IMR-90 (cell line): ENCODE data around the gene FIBCD1. TPM values are rescaled to one million over a fixed set of nuclear protein-coding genes. Genes with fewer than 3 reads are reported as not detected.

Source experiments
- ATAC-seq: fragments of 200-7000 bp; cut with Tn5 transposase; 2 replicates; pipeline ENCODE4 v1.9.1; 2020; ENCODE audit warnings: low read depth, mild to moderate bottlenecking, moderate library complexity
- BruUV-seq: library from RNA; stranded (reverse); fragments of 400-500 nt; replicated peaks from 2 replicates; lab custom pipeline; 2021; lab: Mats Ljungman, UMichigan
- CTCF ChIA-PET: fragments of 300-600 bp; formaldehyde crosslinking; extraction: SDS; loops from one replicate; lab custom pipeline; 2021; ENCODE audit warnings: antibody characterized with exemption; lab: Yijun Ruan, JAX
- POLR2A ChIA-PET: fragments of 300-600 bp; sonication (Branson Sonifier 250); formaldehyde crosslinking; loops from one replicate; lab custom pipeline; 2022; ENCODE audit warnings: antibody characterized with exemption; ENCODE audit not compliant: unreplicated experiment; lab: Charles Lee
- DNase-seq: peaks from one replicate; pipeline ENCODE4 v3.0.0; 2013
- H2AFZ ChIP-seq: replicated peaks from 2 replicates; pipeline ENCODE3; 2013; ENCODE audit warnings: low read length, mild to moderate bottlenecking; ENCODE audit not compliant: poor library complexity
- H2AK5ac ChIP-seq: 2 replicates; pipeline ENCODE4 v1.6.1; 2013; ENCODE audit warnings: low read depth, low read length, inconsistent platforms
- H2AK9ac ChIP-seq: replicated peaks from 2 replicates; pipeline ENCODE3; 2013; ENCODE audit warnings: mild to moderate bottlenecking, low read depth, low read length, moderate library complexity; ENCODE audit not compliant: poor library complexity
- H2BK120ac ChIP-seq: 2 replicates; pipeline ENCODE4 v1.6.1; 2013; ENCODE audit warnings: low read depth, low read length, inconsistent platforms
- H2BK15ac ChIP-seq: 3 replicates; pipeline ENCODE4 v1.6.1; 2013; ENCODE audit warnings: low read depth, low read length, inconsistent platforms
- H2BK20ac ChIP-seq: 2 replicates; pipeline ENCODE4 v1.6.1; 2013; ENCODE audit warnings: low read depth, mild to moderate bottlenecking, inconsistent platforms, low read length, moderate library complexity
- H2BK5ac ChIP-seq: 2 replicates; pipeline ENCODE4 v1.6.1; 2013; ENCODE audit warnings: mild to moderate bottlenecking, low read depth, low read length, inconsistent platforms; ENCODE audit not compliant: poor library complexity, severe bottlenecking
- H3K14ac ChIP-seq: replicated peaks from 2 replicates; pipeline ENCODE4 v1.6.1; 2013; ENCODE audit warnings: low read depth, low read length, inconsistent platforms
- H3K18ac ChIP-seq: 2 replicates; pipeline ENCODE4 v1.6.1; 2013; ENCODE audit warnings: low read depth, low read length, control low read depth
- H3K23ac ChIP-seq: 2 replicates; pipeline ENCODE4 v1.6.1; 2013; ENCODE audit warnings: low read depth, low read length, inconsistent platforms
- H3K27ac ChIP-seq: 2 replicates; pipeline ENCODE4 v1.5.1; 2013; ENCODE audit warnings: mild to moderate bottlenecking, control low read depth, low read length; ENCODE audit not compliant: insufficient read depth
- H3K27me3 ChIP-seq: 2 replicates; pipeline ENCODE4 v1.6.1; 2013; ENCODE audit warnings: low read length; ENCODE audit not compliant: control insufficient read depth, insufficient read depth
- H3K36me3 ChIP-seq: 2 replicates; pipeline ENCODE4 v1.6.1; 2013; ENCODE audit warnings: low read length, mixed read lengths; ENCODE audit not compliant: control insufficient read depth, insufficient read depth
- H3K4ac ChIP-seq: 2 replicates; pipeline ENCODE4 v1.6.1; 2013; ENCODE audit warnings: low read depth, low read length, inconsistent platforms
- H3K4me1 ChIP-seq: 2 replicates; pipeline ENCODE4 v1.6.1; 2013; ENCODE audit warnings: low read length, mixed read lengths; ENCODE audit not compliant: control insufficient read depth, insufficient read depth
- H3K4me2 ChIP-seq: 2 replicates; pipeline ENCODE4 v1.6.1; 2013; ENCODE audit warnings: low read depth, mild to moderate bottlenecking, control low read depth, low read length, moderate library complexity
- H3K4me3 ChIP-seq: 2 replicates; pipeline ENCODE4 v1.5.1; 2013; ENCODE audit warnings: low read depth, mild to moderate bottlenecking, control low read depth, low read length, moderate library complexity; ENCODE audit not compliant: insufficient read depth
- H3K56ac ChIP-seq: 2 replicates; pipeline ENCODE4 v1.6.1; 2013; ENCODE audit warnings: low read length, inconsistent platforms; ENCODE audit not compliant: insufficient read depth; ENCODE audit errors: extremely low read depth
- H3K79me1 ChIP-seq, 2 experiments: 2 replicates each; pipeline ENCODE4 v1.6.1; 2013; ENCODE audit warnings: low read length in 2 of 2, inconsistent platforms in 1 of 2, low read depth in 1 of 2
- H3K9ac ChIP-seq: 2 replicates; pipeline ENCODE4 v1.6.1; 2013; ENCODE audit warnings: low read depth, low read length, control low read depth
- H3K9me1 ChIP-seq: 2 replicates; pipeline ENCODE4 v1.6.1; 2013; ENCODE audit warnings: low read length, inconsistent platforms; ENCODE audit not compliant: insufficient read depth
- H3K9me3 ChIP-seq: 2 replicates; pipeline ENCODE4 v1.6.1; 2013; ENCODE audit warnings: low read length; ENCODE audit not compliant: control insufficient read depth, insufficient read depth
- H4K20me1 ChIP-seq: 2 replicates; pipeline ENCODE4 v1.6.1; 2013; ENCODE audit warnings: low read length, inconsistent platforms; ENCODE audit not compliant: insufficient read depth
- H4K5ac ChIP-seq: 2 replicates; pipeline ENCODE4 v1.6.1; 2013; ENCODE audit warnings: mild to moderate bottlenecking, low read depth, low read length, control low read depth
- H4K8ac ChIP-seq, 2 experiments: 2 replicates each; pipeline ENCODE4 v1.6.1; 2013; ENCODE audit warnings: low read depth in 2 of 2, low read length in 2 of 2, control low read depth in 1 of 2, inconsistent platforms in 1 of 2
- H4K91ac ChIP-seq: 2 replicates; pipeline ENCODE4 v1.6.1; 2013; ENCODE audit warnings: low read depth, low read length, inconsistent platforms; ENCODE audit not compliant: insufficient read depth
- BHLHE40 ChIP-seq: fragments of 150-350 bp; IDR thresholded peaks from 2 replicates; pipeline ENCODE4 v1.6.1; 2016; ENCODE audit warnings: mild to moderate bottlenecking, low read depth, low read length
- CHD1 ChIP-seq: IDR thresholded peaks from 2 replicates; pipeline ENCODE4 v1.6.1; 2012; ENCODE audit warnings: low read depth, low read length, improper control_type of control experiment
- CTCF ChIP-seq: conservative IDR thresholded peaks from 2 replicates; pipeline ENCODE4 v1.5.1; 2012; ENCODE audit warnings: mild to moderate bottlenecking, low read depth, low read length, improper control_type of control experiment
- FOS ChIP-seq: fragments of 150-350 bp; IDR thresholded peaks from 2 replicates; pipeline ENCODE4 v1.6.1; 2016; ENCODE audit warnings: low read depth, low read length
- MAFK ChIP-seq: IDR thresholded peaks from 2 replicates; pipeline ENCODE4 v1.6.1; 2012; ENCODE audit warnings: low read depth, low read length, improper control_type of control experiment
- MAZ ChIP-seq: IDR thresholded peaks from 2 replicates; pipeline ENCODE4 v1.6.1; 2012; ENCODE audit warnings: low read depth, mild to moderate bottlenecking, low read length, improper control_type of control experiment, moderate library complexity, borderline replicate concordance
- MXI1 ChIP-seq: IDR thresholded peaks from 2 replicates; pipeline ENCODE4 v1.6.1; 2012; ENCODE audit warnings: low read depth, mild to moderate bottlenecking, low read length, moderate library complexity, borderline replicate concordance
- NFE2L2 ChIP-seq: fragments of 150-350 bp; IDR thresholded peaks from 2 replicates; pipeline ENCODE4 v1.6.1; 2016; ENCODE audit warnings: low read depth, mild to moderate bottlenecking, low read length
- POLR2A ChIP-seq: IDR thresholded peaks from 2 replicates; pipeline ENCODE4 v1.6.1; 2012; ENCODE audit warnings: mild to moderate bottlenecking, low read depth, low read length
- RCOR1 ChIP-seq: IDR thresholded peaks from 2 replicates; pipeline ENCODE4 v1.6.1; 2012; ENCODE audit warnings: mild to moderate bottlenecking, low read length, improper control_type of control experiment; ENCODE audit not compliant: insufficient replicate concordance
- SMC3 ChIP-seq: fragments of 150-350 bp; IDR thresholded peaks from 2 replicates; pipeline ENCODE4 v1.6.1; 2016; ENCODE audit warnings: low read depth, mild to moderate bottlenecking, antibody characterized with exemption, low read length, moderate library complexity
- USF2 ChIP-seq: fragments of 150-350 bp; IDR thresholded peaks from 2 replicates; pipeline ENCODE4 v1.6.1; 2017; ENCODE audit warnings: mild to moderate bottlenecking, antibody characterized with exemption, low read length, low read depth
- WGBS, 2 experiments: methylation state at CpG; one replicate each; pipeline versions ENCODE4 v1.1.5 to v1.1.7; 2013; ENCODE audit warnings: missing lambda C conversion rate in 2 of 2; ENCODE audit not compliant: insufficient read length in 1 of 2; ENCODE audit errors: extremely low coverage in 2 of 2; 5-methylcytosine and 5-hydroxymethylcytosine counted together
- dilution Hi-C: fragments of 300-500 bp; cut with HindIII; formaldehyde crosslinking; loops from one replicate; pipeline ENCODE4 v1.14.3; 2018; ENCODE audit warnings: low sequenced_read_pairs; ENCODE audit not compliant: unreplicated experiment
- in situ Hi-C: fragments of 300-500 bp; cut with MboI; formaldehyde crosslinking; loops from 3 replicates; pipeline ENCODE4 v1.14.3; 2019; ENCODE audit warnings: low sequenced_read_pairs, inconsistent platforms, mixed read lengths
- intact Hi-C: fragments of 100-400 bp; cut with micrococcal nuclease; formaldehyde crosslinking; loops from 2 replicates; pipeline ENCODE4 v1.10.0; 2022
- polyA plus RNA-seq, 3 experiments: library from polyadenylated mRNA; depleted of rRNA; stranded (reverse); fragments of >200 nt; gene quantifications; 2 replicates each; pipeline ENCODE4 v1.2.3, GENCODE V29; 2012; ENCODE audit warnings: low replicate concordance in 1 of 3
- total RNA-seq: library from RNA; depleted of rRNA; stranded (reverse); fragments of >200 nt; gene quantifications from 2 replicates; pipeline ENCODE4 v1.2.3, GENCODE V29; 2012

The FIBCD1 gene
- total and polyA plus RNA-seq, 2 of the 4 experiments (the other 2 are of a cell fraction), result 1.1 to 10.1 TPM

- Histone ChIP-seq H3K14ac (no peak overlapping the region), H3K56ac (no peak overlapping the region), H3K4me3 (no peak overlapping the region), H2AK9ac (no peak overlapping the region), H4K20me1 (peaks cover 16% of the 10 kb centered on the region), H3K4me1 (peaks cover 5% of the 10 kb centered on the region; the same call in 1 of the 2 replicates), H2AFZ (no peak overlapping the region), H3K4ac (no peak overlapping the region), H2BK120ac (no peak overlapping the region), H3K9me1 (no peaks in the 10 kb centered on the region), H3K79me1 (peaks cover 42 to 55% of the 10 kb centered on the region in 2 experiments), H3K18ac (no peak overlapping the region), H3K9me3 (no peaks in the 10 kb centered on the region), H2BK15ac (no peak overlapping the region), H3K27me3 (no peaks in the 10 kb centered on the region), H3K9ac (no peak overlapping the region), H4K5ac (no peak overlapping the region), H3K36me3 (peaks cover 86% of the 10 kb centered on the region), H2BK5ac (no peak overlapping the region), H4K8ac (no peak overlapping the region), H3K27ac (no peak overlapping the region), H2AK5ac (no peak overlapping the region), H3K23ac (no peak overlapping the region), H2BK20ac (no peak overlapping the region), H4K91ac (no peak overlapping the region), H3K4me2 (no peak overlapping the region)
- no peak for TF ChIP-seq MXI1
- TF ChIP-seq BHLHE40, result no peak
- TF ChIP-seq USF2, result no peak
- TF ChIP-seq FOS, result no peak
- TF ChIP-seq RCOR1, result no peak
- no peak for TF ChIP-seq MAZ
- TF ChIP-seq NFE2L2, result no peak
- TF ChIP-seq SMC3, result no peak
- TF ChIP-seq CTCF, result no peak
- no peak for TF ChIP-seq POLR2A
- TF ChIP-seq MAFK, result no peak
- no peak for TF ChIP-seq CHD1
- no peak for DNase-seq
- no peak for ATAC-seq
- POLR2A ChIA-PET, result no interaction called here
- no CpG with 5 or more reads among the region's 6 CpGs for WGBS, 2 experiments
- dilution Hi-C loops (no loop called here), in situ Hi-C loops (no loop called here), intact Hi-C loops (no loop called here)
- CTCF ChIA-PET, result interaction anchor here (1.1 kb wide), 1 partner anchor 9 kb away, joined by 4 read pairs; no protein-coding TSS in a partner anchor
- no TSS peak for BruUV-seq
These were observed 57.5 kb downstream of the FIBCD1 start for GRCh38 chr9:130881516-130881915.
